MV-4-11 (cell line): ENCODE results near the gene TAGLN3.

Source experiments
- DNase-seq: peaks from one replicate; lab custom pipeline; 2025; lab: John Stamatoyannopoulos, UW

Gene TAGLN3

DNA sequence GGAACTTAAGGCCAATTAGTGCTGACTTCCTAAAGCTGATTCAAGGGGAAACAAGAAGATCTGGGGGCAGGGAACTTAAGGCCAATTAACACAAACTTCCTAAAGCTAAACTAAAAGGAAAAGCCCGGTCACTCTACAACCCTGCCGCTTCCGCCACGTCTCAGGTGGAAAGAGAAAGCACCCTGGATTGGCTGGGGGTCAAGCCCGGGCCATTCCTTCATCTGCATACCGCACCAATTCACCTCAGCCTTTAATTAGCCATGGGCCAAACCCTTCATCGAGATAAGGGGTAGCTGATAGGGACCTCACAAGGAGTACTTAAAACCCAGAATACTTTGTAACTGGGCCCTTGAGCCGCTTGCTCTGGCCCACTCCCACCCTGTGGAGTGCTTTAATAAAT is 50.2 kb downstream of the TAGLN3 start:
- no peak for DNase-seq

DNA sequence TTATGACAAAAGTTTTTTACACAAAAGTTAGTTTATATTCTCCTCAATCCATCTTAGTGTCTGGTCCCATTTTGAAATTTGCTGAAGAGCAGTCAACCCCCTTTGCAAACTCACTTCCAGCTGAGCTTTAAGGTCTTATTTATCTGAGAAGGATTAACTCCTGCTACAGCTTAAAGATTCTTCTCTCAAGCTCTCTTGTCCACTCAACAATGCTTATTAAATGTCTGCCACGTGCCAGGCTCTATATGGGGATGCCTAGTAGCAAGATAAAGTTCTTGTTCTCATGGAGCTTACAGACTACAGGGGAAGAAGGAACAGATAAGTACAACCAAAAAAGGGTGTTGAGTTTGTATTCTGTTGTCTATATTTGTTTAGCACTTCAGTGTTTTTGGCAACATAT is 54.5 kb downstream of the TAGLN3 start:
- DNase-seq: no peak

DNA sequence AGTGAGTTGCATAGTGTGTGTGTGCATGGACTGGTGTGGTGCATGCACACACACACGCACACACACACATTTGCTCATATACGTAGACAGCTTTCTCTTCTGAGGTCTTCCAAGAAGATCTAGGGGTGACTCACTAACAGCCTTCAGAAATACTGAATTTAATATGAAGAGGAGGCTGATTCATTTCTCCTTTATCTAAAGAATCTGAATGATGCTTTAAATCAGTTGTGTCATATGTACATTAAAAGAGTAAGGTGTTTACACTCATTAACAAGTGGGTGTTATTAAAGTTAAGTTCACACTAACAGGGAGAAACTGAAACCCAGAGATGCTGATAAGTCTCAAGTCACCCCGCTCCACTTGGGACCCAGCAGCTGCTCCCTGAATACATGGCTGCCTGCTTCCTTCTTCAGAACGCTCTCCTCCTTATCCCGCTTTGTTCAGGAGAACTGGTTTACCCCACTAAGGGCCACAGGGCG is 57.8 kb downstream of the TAGLN3 start:
- DNase-seq: no peak

DNA sequence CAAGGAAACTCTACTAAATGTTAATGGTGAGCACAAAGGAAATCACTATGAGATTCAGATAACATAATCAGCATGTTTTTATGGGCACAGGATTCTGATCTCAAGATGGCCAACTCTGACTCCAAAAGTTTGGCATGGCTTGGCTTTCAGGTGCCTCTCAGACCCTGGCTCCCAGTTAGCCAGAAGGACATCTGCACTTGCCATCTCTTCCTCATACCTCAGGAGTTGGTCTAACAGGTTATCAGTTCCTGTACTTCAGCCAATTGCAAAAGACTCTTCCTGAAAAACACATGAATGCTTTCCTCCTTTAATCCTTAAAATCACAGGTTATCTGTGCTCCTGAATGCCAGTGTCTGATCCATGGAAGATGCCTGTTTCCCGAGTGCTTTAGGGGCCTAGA is 60.8 kb downstream of the TAGLN3 start:
- DNase-seq: no peak

DNA sequence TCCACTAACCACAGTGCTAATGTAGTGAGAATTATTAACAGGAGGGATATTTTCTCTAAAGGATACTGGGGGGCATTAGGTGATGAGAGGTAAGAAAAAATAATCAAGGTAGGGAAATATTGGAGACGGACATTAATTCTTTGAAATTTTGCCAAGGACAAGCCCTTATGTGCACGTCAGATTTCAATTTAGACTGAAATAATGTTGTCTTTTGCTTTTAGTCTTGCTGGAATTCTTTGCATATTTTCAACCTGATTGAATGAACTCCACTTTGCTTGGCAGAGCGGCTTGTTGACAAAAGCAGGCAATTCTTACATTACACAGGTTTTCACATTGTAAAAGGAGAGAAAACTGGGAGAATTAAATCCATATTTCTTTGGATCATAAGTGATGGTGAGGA is 62.4 kb downstream of the TAGLN3 start:
- DNase-seq: no peak
